NOMO-1 treated with dmso at 0.1 percent for 144 hours (cell line): ENCODE data around the gene FANCL.
"Not testable (repeated sequence)": the region's sequence is repeated elsewhere in the genome, so short reads cannot be mapped to it uniquely, and the experiment has no call there.

Source experiments
- DNase-seq: peaks from one replicate; lab custom pipeline; 2025; ENCODE audit not compliant: unreplicated experiment; lab: John Stamatoyannopoulos, UW

FANCL gene

GRCh38 chr2:58240670-58241545, at the start of gene FANCL:
FANCL (minus strand) TSS chr2:58241325; CDS start chr2:58241313, 12 bp downstream.
- DNase-seq = peak; percentile 60

GRCh38 chr2:58289029-58289428, 47.9 kb upstream of the FANCL start:
- DNase-seq = no peak

- no peak for DNase-seq
Measured at GRCh38 chr2:58283931-58284330, 42.8 kb upstream of the FANCL start.

GRCh38 chr2:58275144-58275543, 34.0 kb upstream of the FANCL start:
- DNase-seq = not testable (repeated sequence)

GRCh38 chr2:58271826-58272225, 30.7 kb upstream of the FANCL start:
- no peak for DNase-seq

- no peak for DNase-seq
Measured at GRCh38 chr2:58268685-58269084, 27.6 kb upstream of the FANCL start.

- DNase-seq = no peak
Measured at GRCh38 chr2:58266211-58266610, 25.1 kb upstream of the FANCL start.

- DNase-seq = no peak
Measured at GRCh38 chr2:58261209-58261608, 20.1 kb upstream of the FANCL start.

- DNase-seq = not testable (repeated sequence)
Measured at GRCh38 chr2:58258456-58258855, 17.3 kb upstream of the FANCL start.

- not testable (repeated sequence) for DNase-seq
Measured at GRCh38 chr2:58251331-58252201, 10.4 kb upstream of the FANCL start.

GRCh38 chr2:58241546-58241864, 380 bp upstream of the FANCL start:
- DNase-seq = no peak

GRCh38 chr2:58239243-58239925, 1.7 kb downstream of the FANCL start:
- no peak for DNase-seq

GRCh38 chr2:58237741-58238140, 3.4 kb downstream of the FANCL start:
- DNase-seq = no peak

GRCh38 chr2:58235984-58236383, 5.1 kb downstream of the FANCL start:
- no peak for DNase-seq

- DNase-seq = no peak
Measured at GRCh38 chr2:58235170-58235569, 6.0 kb downstream of the FANCL start.

GRCh38 chr2:58228299-58228698, 12.8 kb downstream of the FANCL start:
- no peak for DNase-seq

- no peak for DNase-seq
Measured at GRCh38 chr2:58227171-58227917, 13.8 kb downstream of the FANCL start.

GRCh38 chr2:58221909-58222308, 19.2 kb downstream of the FANCL start:
- DNase-seq = no peak

- no peak for DNase-seq
Measured at GRCh38 chr2:58215429-58215828, 25.7 kb downstream of the FANCL start.

GRCh38 chr2:58210951-58211568, 30.1 kb downstream of the FANCL start:
- not testable (repeated sequence) for DNase-seq
